ENCODE measurements around the gene SOCS4.
"Not testable (repeated sequence)": the region's sequence is repeated elsewhere in the genome, so short reads cannot be mapped to it uniquely, and the experiment has no call there.

The SOCS4 gene

GRCh38 chr14:55031190-55031589, 4.2 kb downstream of the SOCS4 start:
- in situ Hi-C loops (cut with HindIII; ENCODE audit: low sequenced_read_pairs) = no loop called here
- DNase-seq (ENCODE audit: low read depth, low spot score) = no peak
- TF ChIP-seq, protein P1, sequence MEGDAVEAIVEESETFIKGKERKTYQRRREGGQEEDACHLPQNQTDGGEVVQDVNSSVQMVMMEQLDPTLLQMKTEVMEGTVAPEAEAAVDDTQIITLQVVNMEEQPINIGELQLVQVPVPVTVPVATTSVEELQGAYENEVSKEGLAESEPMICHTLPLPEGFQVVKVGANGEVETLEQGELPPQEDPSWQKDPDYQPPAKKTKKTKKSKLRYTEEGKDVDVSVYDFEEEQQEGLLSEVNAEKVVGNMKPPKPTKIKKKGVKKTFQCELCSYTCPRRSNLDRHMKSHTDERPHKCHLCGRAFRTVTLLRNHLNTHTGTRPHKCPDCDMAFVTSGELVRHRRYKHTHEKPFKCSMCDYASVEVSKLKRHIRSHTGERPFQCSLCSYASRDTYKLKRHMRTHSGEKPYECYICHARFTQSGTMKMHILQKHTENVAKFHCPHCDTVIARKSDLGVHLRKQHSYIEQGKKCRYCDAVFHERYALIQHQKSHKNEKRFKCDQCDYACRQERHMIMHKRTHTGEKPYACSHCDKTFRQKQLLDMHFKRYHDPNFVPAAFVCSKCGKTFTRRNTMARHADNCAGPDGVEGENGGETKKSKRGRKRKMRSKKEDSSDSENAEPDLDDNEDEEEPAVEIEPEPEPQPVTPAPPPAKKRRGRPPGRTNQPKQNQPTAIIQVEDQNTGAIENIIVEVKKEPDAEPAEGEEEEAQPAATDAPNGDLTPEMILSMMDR (IDR thresholded peaks at IDR 0.05; ENCODE audit: low read depth, low read length) = no peak
- H3K4me3 ChIP-seq (ENCODE audit: low read depth, low read length) = no peak overlapping the region

DNA sequence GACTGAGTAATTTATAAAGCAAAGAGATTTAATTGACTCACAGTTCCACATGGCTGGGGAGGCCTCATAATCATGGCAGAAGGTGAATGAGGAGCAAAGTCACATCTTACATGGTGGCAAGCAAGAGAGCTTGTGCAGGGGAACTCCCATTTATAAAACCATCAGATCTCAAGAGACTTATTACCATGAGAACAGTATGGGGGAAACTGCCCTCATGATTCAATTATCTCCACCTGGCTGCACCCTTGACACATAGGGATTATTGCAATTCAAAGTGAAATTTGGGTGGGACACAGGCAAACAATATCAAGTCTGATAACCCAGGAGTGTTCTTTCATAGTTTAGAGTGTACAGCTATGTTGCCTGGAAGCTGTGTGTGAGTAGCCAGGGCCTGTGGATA, 11.0 kb downstream of the SOCS4 start:
- H3K4me3 ChIP-seq (ENCODE audit: low read depth, low read length); in situ Hi-C loops (cut with HindIII; ENCODE audit: low sequenced_read_pairs); DNase-seq (ENCODE audit: low read depth, low spot score): not testable (repeated sequence)

DNA sequence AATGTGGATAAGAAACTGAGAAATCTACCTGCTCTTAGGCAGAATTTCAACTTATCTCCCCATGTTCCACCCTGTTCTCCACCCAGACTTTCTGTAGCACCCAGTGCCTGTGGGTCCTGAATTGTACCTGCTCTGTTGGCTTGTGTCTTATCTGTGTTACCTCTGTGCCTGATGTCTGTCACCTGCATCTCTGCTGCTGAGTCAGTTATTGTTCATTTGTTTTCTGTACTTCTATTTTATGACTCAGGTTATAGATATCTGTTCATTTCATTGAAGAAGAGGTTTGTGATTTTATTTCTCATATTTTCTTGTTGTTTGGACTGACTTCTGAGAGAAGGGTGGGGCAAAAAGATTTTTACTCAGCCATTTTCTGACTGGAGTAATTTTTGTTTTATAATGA, 11.7 kb downstream of the SOCS4 start:
- DNase-seq (ENCODE audit: low read depth, low spot score) = no peak
- no peak overlapping the region for H3K4me3 ChIP-seq (ENCODE audit: low read depth, low read length)
- TF ChIP-seq, protein P1 (IDR thresholded peaks at IDR 0.05; ENCODE audit: low read depth, low read length) = no peak
- in situ Hi-C loops (cut with HindIII; ENCODE audit: low sequenced_read_pairs) = no loop called here

DNA sequence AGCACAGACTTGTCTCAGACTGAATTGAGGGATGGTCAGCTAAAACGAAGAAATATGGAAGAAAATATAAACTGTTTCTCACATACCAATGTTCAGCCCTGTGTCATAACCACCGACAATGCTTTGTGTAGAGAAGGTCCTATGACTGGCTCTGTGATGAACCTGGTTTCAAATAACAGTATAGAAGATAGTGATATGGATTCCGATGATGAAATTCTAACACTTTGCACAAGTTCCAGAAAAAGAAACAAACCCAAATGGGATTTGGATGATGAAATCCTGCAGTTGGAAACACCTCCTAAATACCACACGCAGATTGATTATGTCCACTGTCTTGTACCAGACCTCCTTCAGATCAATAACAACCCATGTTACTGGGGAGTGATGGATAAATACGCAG, 16.5 kb downstream of the SOCS4 start:
- no peak for DNase-seq (ENCODE audit: low read depth, low spot score)
- in situ Hi-C loops (cut with HindIII; ENCODE audit: low sequenced_read_pairs) = no loop called here
- TF ChIP-seq, protein P1 (IDR thresholded peaks at IDR 0.05; ENCODE audit: low read depth, low read length) = no peak
- no peak overlapping the region for H3K4me3 ChIP-seq (ENCODE audit: low read depth, low read length)

DNA sequence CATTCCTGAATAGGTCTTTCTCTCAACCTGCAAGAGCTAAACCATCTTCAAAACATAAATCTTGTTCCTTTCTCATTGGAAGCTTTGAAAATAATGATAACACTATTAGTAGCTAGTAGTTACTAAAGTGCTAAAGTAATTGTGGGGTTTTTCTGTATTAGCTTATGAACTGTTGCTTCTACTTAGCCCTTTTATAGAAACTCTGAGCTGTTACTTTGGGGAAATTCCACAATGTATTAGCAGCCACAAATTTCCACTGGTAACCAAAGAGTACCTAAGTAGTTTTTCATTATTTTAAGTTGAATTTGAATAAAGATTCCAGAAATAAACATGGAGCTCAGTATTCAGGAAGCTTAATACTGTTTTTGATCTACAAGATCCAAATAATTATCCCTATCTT, 18.1 kb downstream of the SOCS4 start:
- no peak overlapping the region for H3K4me3 ChIP-seq (ENCODE audit: low read depth, low read length)
- TF ChIP-seq, protein P1 (IDR thresholded peaks at IDR 0.05; ENCODE audit: low read depth, low read length) = no peak
- in situ Hi-C loops (cut with HindIII; ENCODE audit: low sequenced_read_pairs) = no loop called here
- no peak for DNase-seq (ENCODE audit: low read depth, low spot score)

GRCh38 chr14:55047301-55048053, 20.4 kb downstream of the SOCS4 start:
- DNase-seq (ENCODE audit: low read depth, low spot score) = no peak

DNA sequence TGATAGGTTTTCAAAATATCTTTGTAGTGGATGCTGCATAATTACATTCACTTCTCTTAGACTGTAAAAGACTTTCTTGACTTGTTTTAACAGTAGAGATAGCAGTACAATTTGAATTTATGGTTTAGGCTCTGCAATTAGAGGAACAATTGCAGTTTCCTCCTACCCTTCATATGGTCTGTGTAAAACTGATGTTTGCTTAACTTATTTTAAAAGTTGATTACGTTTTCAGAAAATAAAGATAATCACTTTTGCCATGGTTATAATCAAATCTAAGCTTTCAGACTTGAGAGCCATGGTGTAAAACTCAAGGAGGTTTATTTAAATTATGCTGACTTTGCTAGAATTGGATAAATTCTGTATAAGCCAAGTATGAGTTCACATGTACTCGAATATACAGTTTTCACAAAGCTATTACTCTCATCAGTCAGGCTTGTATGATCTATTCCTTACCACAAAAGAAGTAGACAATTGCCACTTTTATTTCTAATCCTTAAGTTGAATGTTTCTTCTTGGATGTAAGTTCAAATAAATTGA, 21.9 kb downstream of the SOCS4 start:
- no peak for DNase-seq (ENCODE audit: low read depth, low spot score)
- in situ Hi-C loops (cut with HindIII; ENCODE audit: low sequenced_read_pairs) = no loop called here
- TF ChIP-seq, protein P1 (IDR thresholded peaks at IDR 0.05; ENCODE audit: low read depth, low read length) = no peak
- no peak overlapping the region for H3K4me3 ChIP-seq (ENCODE audit: low read depth, low read length)

More at GRCh38 chr14:55047301-55048053, 20.4 kb downstream of the SOCS4 start:
- no peak overlapping the region for H3K4me3 ChIP-seq (ENCODE audit: low read depth, low read length)
- in situ Hi-C loops (cut with HindIII; ENCODE audit: low sequenced_read_pairs) = no loop called here
- TF ChIP-seq, protein P1 (IDR thresholded peaks at IDR 0.05; ENCODE audit: low read depth, low read length) = no peak
